SK-MEL-5 (cell line): ENCODE measurements around the gene HIPK4. TPM values are rescaled to one million over a fixed set of nuclear protein-coding genes. Genes with fewer than 3 reads are reported as not detected.
"Not testable (repeated sequence)": the region's sequence is repeated elsewhere in the genome, so short reads cannot be mapped to it uniquely, and the experiment has no call there.

Source experiments
- DNase-seq: peaks from one replicate; pipeline ENCODE4 v3.0.0-alpha.2; 2016; ENCODE audit warnings: low read depth, low spot score
- in situ Hi-C: cut with HindIII; loops from 2 replicates; pipeline ENCODE4 v1.10.0; 2016; ENCODE audit warnings: low sequenced_read_pairs, high pct_unique_total_duplicates, low pct_unique_long_range_greater_than_20kb
- small RNA-seq, 2 experiments: library from RNA; depleted of rRNA; stranded (forward); fragments of <200 nt; gene quantifications; one replicate each; pipeline ENCODE3, GENCODE V24; 2014
- total RNA-seq: library from RNA; depleted of rRNA; stranded (reverse); fragments of >200 nt; shearing (Covaris generic); gene quantifications from 2 replicates; pipeline ENCODE4 v1.2.3, GENCODE V29; 2014; rRNA removed

The HIPK4 gene
- total RNA-seq, 1 experiment from 2014 or later, result 0.08 TPM

DNA sequence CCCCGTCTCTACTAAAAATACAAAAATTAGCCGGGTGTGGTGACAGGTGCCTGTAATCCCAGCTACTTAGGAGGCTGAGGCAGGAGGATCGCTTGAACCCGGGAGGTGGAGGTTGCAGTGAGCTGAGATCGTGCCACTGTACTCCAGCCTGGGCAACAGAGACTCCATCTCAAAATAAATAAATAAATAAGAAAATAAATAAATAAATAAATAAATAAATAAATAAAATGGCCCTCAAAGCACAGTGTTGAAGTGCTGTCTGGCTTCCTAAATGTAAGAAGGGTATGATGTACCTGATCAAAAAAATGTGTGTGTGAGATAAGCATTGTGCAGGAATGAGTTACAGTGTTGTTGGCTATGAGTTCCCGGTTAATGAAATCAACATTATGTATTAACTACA lies 56.9 kb downstream of the HIPK4 start:
- in situ Hi-C loops, DNase-seq: not testable (repeated sequence)

DNA sequence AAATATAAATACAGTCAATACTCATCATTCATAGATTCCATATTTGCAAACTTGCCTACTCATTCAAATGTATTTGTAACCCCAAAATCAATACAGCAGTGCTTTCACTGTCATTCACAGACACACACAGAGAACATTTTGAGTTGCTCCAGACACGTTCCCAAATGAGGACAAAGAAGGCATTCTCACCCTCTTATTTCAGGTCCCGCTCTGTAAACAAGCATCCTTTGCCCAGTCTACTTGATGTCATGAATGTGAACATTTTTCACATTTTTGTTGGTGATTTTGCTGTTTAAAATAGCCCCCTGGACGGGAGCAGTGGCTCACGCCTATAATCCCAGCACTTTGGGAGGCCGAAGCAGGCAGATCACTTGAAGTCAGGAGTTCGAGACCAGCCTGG lies 57.3 kb downstream of the HIPK4 start:
- DNase-seq, result peak; percentile 31
- in situ Hi-C loops, result no loop called here

DNA sequence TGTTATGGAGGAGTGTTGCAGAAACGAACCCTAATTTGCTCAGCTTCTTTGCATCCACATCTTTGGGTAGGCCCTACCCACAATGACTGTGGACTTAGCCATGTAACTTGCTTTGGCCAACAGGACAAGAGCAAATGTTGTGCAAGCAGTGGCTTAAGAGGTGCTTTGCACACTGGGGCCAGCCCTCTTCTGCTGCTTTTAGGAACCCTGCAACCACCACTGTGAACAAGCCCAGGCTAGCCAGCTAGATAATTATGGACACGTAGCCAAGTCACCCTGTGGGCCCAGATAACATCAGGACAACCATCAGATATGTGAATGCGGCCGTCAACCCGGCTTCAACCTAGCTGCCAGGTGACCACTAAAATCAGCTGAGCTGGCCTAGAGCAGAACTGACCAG lies 58.9 kb downstream of the HIPK4 start:
- no peak for DNase-seq
- in situ Hi-C loops, result no loop called here

Small RNA genes lying within 50 kb of the gene (small RNA-seq; reads per million reads assigned to genes)
- gene MIR6796, result 0 reads per million in 2 experiments
- gene RF00019, result 0 reads per million in 2 experiments

Other genes starting within 250 kb of the HIPK4 start
- gene MAP3K10, start 198.8 kb downstream of the HIPK4 start, total RNA-seq, result 12.0 and 14.1 TPM in 2 replicates
- gene TTC9B, start 171.8 kb downstream of the HIPK4 start, total RNA-seq, result not detected in 2 replicates
- gene CCNP, start 163.5 kb downstream of the HIPK4 start, total RNA-seq, result 0.08 TPM in 1 of 2 replicates, not detected in the other
- 53.8 and 68.6 TPM in 2 replicates for gene AKT2, start 104.8 kb downstream of the HIPK4 start, total RNA-seq
- gene C19orf47, start 41.8 kb downstream of the HIPK4 start, total RNA-seq, result 3.4 and 4.1 TPM in 2 replicates
- 69.0 and 73.4 TPM in 2 replicates for gene PLD3, start 41.5 kb downstream of the HIPK4 start, total RNA-seq
- 0.95 and 1.1 TPM in 2 replicates for gene PRX, start 23.2 kb upstream of the HIPK4 start, total RNA-seq
- gene SERTAD1, start 35.8 kb upstream of the HIPK4 start, total RNA-seq, result 6.6 and 8.9 TPM in 2 replicates
- 10.8 and 12.8 TPM in 2 replicates for gene SERTAD3, start 54.2 kb upstream of the HIPK4 start, total RNA-seq
- 104 and 110 TPM in 2 replicates for gene BLVRB, start 75.6 kb upstream of the HIPK4 start, total RNA-seq
- gene SPTBN4, start 76.8 kb upstream of the HIPK4 start, total RNA-seq, result 0.32 and 0.53 TPM in 2 replicates
- gene SHKBP1, start 186.7 kb upstream of the HIPK4 start, total RNA-seq, result 17.6 and 21.2 TPM in 2 replicates
- gene LTBP4, start 211.2 kb upstream of the HIPK4 start, total RNA-seq, result 10.9 and 13.4 TPM in 2 replicates